Aorta (tissue), 5 donors: ENCODE data around the gene SNAPC3. TPM values are rescaled to one million over a fixed set of nuclear protein-coding genes. Genes with fewer than 3 reads are reported as not detected.

Experiments used
- ATAC-seq: fragments of 200-7000 bp; cut with Tn5 transposase; one replicate; pipeline ENCODE4 v1.9.1; 2022; ENCODE audit warnings: moderate library complexity; ENCODE audit not compliant: low FRiP score
- DNase-seq, 2 donors: peaks; one replicate each; pipeline ENCODE4 v3.0.0-alpha.2; 2020
- H3K27ac ChIP-seq, 2 donors: one replicate each; pipeline ENCODE4 v1.5.1; 2013; ENCODE audit warnings: low read length in 2 of 2, mild to moderate bottlenecking in 2 of 2, moderate library complexity in 2 of 2, control low read depth in 1 of 2, inconsistent platforms in 1 of 2, low read depth in 1 of 2
- H3K27me3 ChIP-seq, 2 donors: one replicate each; pipeline ENCODE4 v1.6.1; 2013; ENCODE audit warnings: control low read depth in 1 of 2, low read length in 1 of 2, mild to moderate bottlenecking in 1 of 2, moderate library complexity in 1 of 2; ENCODE audit not compliant: insufficient read depth in 2 of 2, control insufficient read depth in 1 of 2
- H3K36me3 ChIP-seq, 2 donors: one replicate each; pipeline ENCODE4 v1.6.1; 2013; ENCODE audit warnings: control low read depth in 1 of 2, low read length in 1 of 2, mild to moderate bottlenecking in 1 of 2; ENCODE audit not compliant: insufficient read depth in 2 of 2, control insufficient read depth in 1 of 2
- H3K4me1 ChIP-seq, 2 donors: one replicate each; pipeline ENCODE4 v1.6.1; 2013; ENCODE audit warnings: low read length in 2 of 2, control low read depth in 1 of 2, mild to moderate bottlenecking in 1 of 2, moderate library complexity in 1 of 2; ENCODE audit not compliant: insufficient read depth in 2 of 2, control insufficient read depth in 1 of 2
- H3K4me3 ChIP-seq, 2 donors: one replicate each; pipeline ENCODE4 v1.5.1; 2013; ENCODE audit warnings: low read length in 2 of 2, control low read depth in 1 of 2, mild to moderate bottlenecking in 1 of 2
- H3K9me3 ChIP-seq: one replicate; pipeline ENCODE4 v1.6.1; 2013; ENCODE audit warnings: mild to moderate bottlenecking, low read length; ENCODE audit not compliant: control insufficient read depth
- WGBS, 2 donors: extraction: QIAGEN DNeasy Blood & Tissue Kit; methylation state at CpG; one replicate each; pipeline ENCODE4 v1.1.7; 2013; 5-methylcytosine and 5-hydroxymethylcytosine counted together
- intact Hi-C, 2 donors: fragments of 100-400 bp; cut with DNase I; formaldehyde crosslinking; loops; one replicate each; pipeline versions ENCODE4 v1.14.2 to v1.15.0; 2022
- polyA plus RNA-seq, 2 donors: library from polyadenylated mRNA; stranded (reverse); fragments of 200-250 nt; gene quantifications; one replicate each; pipeline ENCODE4 v1.2.3, GENCODE V29; 2013
- total RNA-seq, 2 donors: library from RNA; stranded (reverse); fragmentation: NEBNext Ultra II Directional; extraction: Animal tissue kit (Norgen Biotek cat#: 25700); gene quantifications; one replicate each; pipeline ENCODE4 v1.2.1, GENCODE V29; 2021
- donor health status: healthy with polysubstance abuse.
- donor health status: Bipolar disorder and iron deficiency.
- donor health status: DM: no; HTN: no; CAD: no.
- donor health status: DM: no; HTN: no; CAD: no.
- donor health status: DM: yes; HTN: yes; CAD: no.

The SNAPC3 gene
- total and polyA plus RNA-seq, 4 donors, result 16.2 to 48.9 (median 31.3) TPM

GRCh38 chr9:15509931-15510788 lies 87.5 kb downstream of the SNAPC3 start:
- intact Hi-C loops, result loop anchor here (2.0 to 5.0 kb wide), 2 partner anchors 42 to 43 kb away; partner anchors contain the start of gene CCDC171 (in 2 of the 2)
- H3K27ac ChIP-seq, result peak overlapping the region in 1 of 2 donors; percentile 56
- H3K36me3 ChIP-seq, result no peaks in the 10 kb centered on the region
- WGBS, 2 donors, result 1% methylated on average over 55 to 76 of the region's 76 CpGs
- no peaks in the 10 kb centered on the region for H3K27me3 ChIP-seq
- ATAC-seq, result peak; percentile 77
- H3K9me3 ChIP-seq, result no peaks in the 10 kb centered on the region
- peaks cover 0 to 4% of the 10 kb centered on the region in 2 donors for H3K4me1 ChIP-seq
- peak overlapping the region; percentile 86 to 87 for H3K4me3 ChIP-seq
- DNase-seq, result peak; percentile 65 to 82

- Histone ChIP-seq H3K27ac (peak within 1 kb of the TSS in 1 of 2 donors; percentile 56), H3K36me3 (no peaks in the 10 kb centered on the region), H3K27me3 (no peaks in the 10 kb centered on the region), H3K9me3 (no peaks in the 10 kb centered on the region), H3K4me1 (peaks cover 0 to 4% of the 10 kb centered on the region in 2 donors), H3K4me3 (peak within 1 kb of the TSS; percentile 86 to 87)
- peak; percentile 94 for ATAC-seq
- 0% methylated on average over 71 to 72 of the region's 72 CpGs for WGBS, 2 donors
- intact Hi-C loops, result loop anchor here (2.0 to 5.0 kb wide), 2 partner anchors 41 to 42 kb away; partner anchors contain the start of gene CCDC171 (in 2 of the 2)
- DNase-seq, result peak; percentile 83 to 90
Measured at GRCh38 chr9:15510789-15511575, 88.3 kb downstream of the SNAPC3 start, which contains the start of gene PSIP1. TSS of gene PSIP1 (minus strand) at chr9:15510970. CDS start at chr9:15510188, 782 bp downstream.

Other genes with a start within 250 kb of the SNAPC3 start
- gene TTC39B, start 115.7 kb upstream of the SNAPC3 start, total RNA-seq, result 10 to 100 TPM; 35.2 to 40.8 TPM
- 10 to 100 TPM in 1 of 2 donors, 1 to 10 TPM in 1; 6.1 to 18.3 TPM for gene TTC39B, start 115.7 kb upstream of the SNAPC3 start, polyA plus RNA-seq
- gene PSIP1, start 88.1 kb downstream of the SNAPC3 start, total RNA-seq, result 10 to 100 TPM; 60.0 to 89.0 TPM
- 10 to 100 TPM; 63.0 to 74.6 TPM for gene PSIP1, start 88.1 kb downstream of the SNAPC3 start, polyA plus RNA-seq
- 1 to 10 TPM; 5.2 to 5.4 TPM for gene CCDC171, start 130.2 kb downstream of the SNAPC3 start, total RNA-seq
- gene CCDC171, start 130.2 kb downstream of the SNAPC3 start, polyA plus RNA-seq, result 1 to 10 TPM in 1 of 2 donors, under 1 TPM in 1; 0.13 to 1.0 TPM